ENCODE data around the gene OR1E1. TPM values are rescaled to one million over a fixed set of nuclear protein-coding genes. Genes with fewer than 3 reads are reported as not detected.

The OR1E1 gene
- total and polyA plus RNA-seq, 2 of the 4 experiments (the other 2 are of a cell fraction) = not detected

DNA sequence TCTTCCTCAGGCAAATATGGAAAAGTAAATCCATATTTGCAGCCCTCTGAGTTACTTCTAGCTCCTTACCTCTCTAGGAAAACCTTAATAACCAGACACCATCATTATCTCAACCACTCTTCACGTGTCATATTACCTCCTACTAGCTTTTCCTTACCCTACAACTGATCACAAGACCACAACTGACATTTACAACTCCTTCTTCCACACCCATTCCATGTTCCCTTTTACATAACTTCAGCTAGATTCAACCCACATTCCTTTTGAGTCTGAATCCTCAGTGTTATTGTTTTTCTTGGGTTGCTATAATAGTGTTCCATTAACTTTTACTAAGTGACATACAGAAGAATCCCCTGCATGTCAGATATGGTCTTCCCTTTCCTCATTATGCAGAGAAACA lies 40.2 kb upstream of the OR1E1 start:
- dilution Hi-C loops (cut with HindIII; ENCODE audit: low sequenced_read_pairs, unreplicated experiment) = no loop called here
- Histone ChIP-seq H3K79me1 (ENCODE audit: low read depth in 1 of 2, low read length in 2 of 2) (no peaks in the 10 kb centered on the region), H3K56ac (ENCODE audit: extremely low read depth, insufficient read depth, low read length) (no peak overlapping the region), H3K4me1 (ENCODE audit: control insufficient read depth, insufficient read depth, low read length) (no peaks in the 10 kb centered on the region), H3K27me3 (ENCODE audit: control insufficient read depth, insufficient read depth, low read length) (no peaks in the 10 kb centered on the region), H2AK9ac (replicated peaks; ENCODE audit: low read depth, low read length, poor library complexity) (no peak overlapping the region), H4K91ac (ENCODE audit: insufficient read depth, low read depth, low read length) (no peak overlapping the region), H2AK5ac (ENCODE audit: low read depth, low read length) (no peak overlapping the region), H2BK120ac (ENCODE audit: low read depth, low read length) (no peak overlapping the region), H2BK15ac (ENCODE audit: low read depth, low read length) (no peak overlapping the region), H3K9ac (ENCODE audit: low read depth, low read length) (no peak overlapping the region), H3K23ac (ENCODE audit: low read depth, low read length) (no peak overlapping the region), H3K27ac (ENCODE audit: insufficient read depth, low read length) (no peak overlapping the region), H3K14ac (replicated peaks; ENCODE audit: low read depth, low read length) (no peak overlapping the region), H3K36me3 (ENCODE audit: control insufficient read depth, insufficient read depth, low read length) (no peaks in the 10 kb centered on the region), H4K5ac (ENCODE audit: low read depth, low read length) (no peak overlapping the region), H3K4me3 (ENCODE audit: insufficient read depth, low read depth, low read length) (no peak overlapping the region), H3K4ac (ENCODE audit: low read depth, low read length) (no peak overlapping the region), H3K9me1 (ENCODE audit: insufficient read depth, low read length) (no peaks in the 10 kb centered on the region), H3K9me3 (ENCODE audit: control insufficient read depth, insufficient read depth, low read length) (peaks cover 4% of the 10 kb centered on the region; the same call in 1 of the 2 replicates), H3K4me2 (ENCODE audit: low read depth, low read length) (no peak overlapping the region), H2BK5ac (ENCODE audit: low read depth, low read length, poor library complexity, severe bottlenecking) (no peak overlapping the region), H3K18ac (ENCODE audit: low read depth, low read length) (no peak overlapping the region), H4K8ac (ENCODE audit: low read depth in 2 of 2, low read length in 2 of 2) (no peak overlapping the region), H2AFZ (replicated peaks; ENCODE audit: low read length, poor library complexity) (no peak overlapping the region), H4K20me1 (ENCODE audit: insufficient read depth, low read length) (no peaks in the 10 kb centered on the region), H2BK20ac (ENCODE audit: low read depth, low read length) (no peak overlapping the region)
- ATAC-seq (ENCODE audit: low read depth) = no peak
- BruUV-seq (replicated peaks) = no TSS peak
- in situ Hi-C loops (cut with MboI; ENCODE audit: low sequenced_read_pairs) = no loop called here
- no CpG with 5 or more reads among the region's 1 CpG for WGBS, 2 experiments (ENCODE audit: extremely low coverage in 2 of 2, insufficient read length in 1 of 2)
- intact Hi-C loops (cut with micrococcal nuclease) = no loop called here
- TF ChIP-seq RCOR1 (IDR thresholded peaks at IDR 0.05; ENCODE audit: insufficient replicate concordance, low read length) (no peak), USF2 (IDR thresholded peaks at IDR 0.05; ENCODE audit: low read depth, low read length) (no peak), FOS (IDR thresholded peaks at IDR 0.05; ENCODE audit: low read depth, low read length) (no peak), MXI1 (IDR thresholded peaks at IDR 0.05; ENCODE audit: borderline replicate concordance, low read depth, low read length) (no peak), CEBPB (IDR thresholded peaks at IDR 0.05; ENCODE audit: low read depth, low read length) (no peak), CHD1 (IDR thresholded peaks at IDR 0.05; ENCODE audit: low read depth, low read length) (no peak), MAFK (IDR thresholded peaks at IDR 0.05; ENCODE audit: low read depth, low read length) (no peak)
- ChIA-PET CTCF (no interaction called here), POLR2A (ENCODE audit: unreplicated experiment) (no interaction called here)
- DNase-seq = no peak
